OCI-LY1 (cell line): ENCODE results near the gene XRN2.

Source experiments
- H2AFZ ChIP-seq: fragments of 200-600 bp; sonication (generic), shearing (Covaris generic); 2 replicates; pipeline ENCODE4 v1.6.0; 2014; ENCODE audit warnings: antibody characterized with exemption, mild to moderate bottlenecking, low read length
- H3F3A ChIP-seq: fragments of 200-600 bp; sonication (generic), shearing (Covaris generic); 2 replicates; pipeline ENCODE4 v1.6.0; 2014; ENCODE audit warnings: mild to moderate bottlenecking, antibody characterized with exemption, low read length, moderate library complexity; ENCODE audit not compliant: insufficient read depth
- H3K27ac ChIP-seq: fragments of 200-600 bp; sonication (generic); 2 replicates; pipeline ENCODE4 v1.5.1; 2014; ENCODE audit warnings: low read length, mixed run types, mild to moderate bottlenecking, low read depth; ENCODE audit not compliant: poor library complexity, severe bottlenecking
- H3K27me3 ChIP-seq: fragments of 200-600 bp; sonication (generic); 2 replicates; pipeline ENCODE4 v1.6.0; 2014; ENCODE audit warnings: antibody characterized with exemption, mild to moderate bottlenecking, low read length, moderate library complexity; ENCODE audit not compliant: insufficient read depth
- H3K36me3 ChIP-seq: fragments of 200-600 bp; sonication (generic); 2 replicates; pipeline ENCODE4 v1.6.1; 2014; ENCODE audit warnings: mild to moderate bottlenecking, antibody characterized with exemption, low read length, moderate library complexity, mixed read lengths; ENCODE audit not compliant: insufficient read depth
- H3K4me1 ChIP-seq: fragments of 200-600 bp; sonication (generic); 2 replicates; pipeline ENCODE4 v1.5.1; 2014; ENCODE audit warnings: mild to moderate bottlenecking, low read length, moderate library complexity; ENCODE audit not compliant: insufficient read depth, severe bottlenecking
- H3K4me2 ChIP-seq: fragments of 200-600 bp; sonication (generic), shearing (Covaris generic); 2 replicates; pipeline ENCODE4 v1.6.1; 2014; ENCODE audit warnings: low read length
- H3K4me3 ChIP-seq: fragments of 200-600 bp; sonication (generic); 2 replicates; pipeline ENCODE4 v1.5.1; 2014; ENCODE audit warnings: low read length, low read depth, mild to moderate bottlenecking, mixed read lengths; ENCODE audit not compliant: poor library complexity, severe bottlenecking
- H3K79me2 ChIP-seq: fragments of 200-600 bp; shearing (Covaris generic); 2 replicates; pipeline ENCODE4 v1.6.1; 2016; ENCODE audit warnings: mixed run types, low read length, mixed read lengths; ENCODE audit not compliant: insufficient read depth
- H3K9ac ChIP-seq: fragments of 200-600 bp; sonication (generic), shearing (Covaris generic); 2 replicates; pipeline ENCODE4 v1.6.1; 2014; ENCODE audit warnings: mild to moderate bottlenecking, low read length, mixed read lengths
- H3K9me2 ChIP-seq: fragments of 200-600 bp; sonication (generic), shearing (Covaris generic); 2 replicates; pipeline ENCODE4 v1.6.1; 2014; ENCODE audit warnings: low read depth, mild to moderate bottlenecking, low read length, mixed read lengths
- H3K9me3 ChIP-seq: fragments of 200-600 bp; shearing (Covaris generic); 2 replicates; pipeline ENCODE4 v1.6.1; 2014; ENCODE audit warnings: low read length, mixed read lengths
- H4K20me1 ChIP-seq: fragments of 200-600 bp; sonication (generic), shearing (Covaris generic); 2 replicates; pipeline ENCODE4 v1.6.0; 2016; ENCODE audit warnings: mild to moderate bottlenecking, low read length; ENCODE audit not compliant: insufficient read depth
- CTCF ChIP-seq: fragments of 200-600 bp; sonication (generic), shearing (Covaris generic); IDR thresholded peaks from 2 replicates; pipeline ENCODE4 v1.5.1; 2017; ENCODE audit warnings: mild to moderate bottlenecking, antibody characterized with exemption, low read length, moderate library complexity, mixed read lengths
- EZH2 ChIP-seq: fragments of 200-600 bp; sonication (generic), shearing (Covaris generic); IDR thresholded peaks from 2 replicates; pipeline ENCODE4 v1.8.0; 2017; ENCODE audit warnings: borderline replicate concordance, mixed run types, mild to moderate bottlenecking, antibody characterized with exemption, low read length, moderate library complexity, mixed read lengths

The XRN2 gene

GRCh38 chr20:21291026-21291425, 12.1 kb upstream of the XRN2 start:
- H3K4me1 ChIP-seq: no peaks in the 10 kb centered on the region
- H3F3A ChIP-seq: no peaks in the 10 kb centered on the region
- no peak overlapping the region for H3K4me2 ChIP-seq
- H4K20me1 ChIP-seq: no peaks in the 10 kb centered on the region
- H3K36me3 ChIP-seq: no peaks in the 10 kb centered on the region
- H3K9ac ChIP-seq: no peak overlapping the region
- H3K27ac ChIP-seq: no peak overlapping the region
- H3K27me3 ChIP-seq: 0 out of 2 replicates have a peak, but pooled peaks cover 2% of the 10 kb centered on the region
- no peaks in the 10 kb centered on the region for H3K9me3 ChIP-seq
- H3K4me3 ChIP-seq: no peak overlapping the region
- no peak for TF ChIP-seq CTCF
- TF ChIP-seq EZH2: no peak
- no peak overlapping the region for H2AFZ ChIP-seq
- H3K9me2 ChIP-seq: no peaks in the 10 kb centered on the region
- H3K79me2 ChIP-seq: no peaks in the 10 kb centered on the region

GRCh38 chr20:21294755-21295154, 8.4 kb upstream of the XRN2 start:
- Histone ChIP-seq H3K9me2 (no peaks in the 10 kb centered on the region), H3K4me2 (no peak overlapping the region), H3K27me3 (0 out of 2 replicates have a peak, but pooled peaks cover 2% of the 10 kb centered on the region), H4K20me1 (no peaks in the 10 kb centered on the region), H3K9me3 (no peaks in the 10 kb centered on the region), H3K9ac (no peak overlapping the region), H3F3A (no peaks in the 10 kb centered on the region), H3K36me3 (no peaks in the 10 kb centered on the region), H3K79me2 (no peaks in the 10 kb centered on the region), H3K4me1 (no peaks in the 10 kb centered on the region), H3K4me3 (no peak overlapping the region), H2AFZ (no peak overlapping the region), H3K27ac (no peak overlapping the region)
- no peak for TF ChIP-seq CTCF
- TF ChIP-seq EZH2: no peak

- peak overlapping the region; percentile 94 for H3K4me3 ChIP-seq
- peak overlapping the region; percentile 90; the same call in 1 of the 2 replicates for H2AFZ ChIP-seq
- H4K20me1 ChIP-seq: no peaks in the 10 kb centered on the region
- no peak for TF ChIP-seq CTCF
- TF ChIP-seq EZH2: no peak
- no peaks in the 10 kb centered on the region for H3K9me3 ChIP-seq
- H3K36me3 ChIP-seq: peaks cover 10% of the 10 kb centered on the region
- no peaks in the 10 kb centered on the region for H3K27me3 ChIP-seq
- H3K4me2 ChIP-seq: peak overlapping the region; percentile 99
- peaks cover 22% of the 10 kb centered on the region for H3K4me1 ChIP-seq
- H3K9ac ChIP-seq: peak overlapping the region; percentile 98
- H3K9me2 ChIP-seq: no peaks in the 10 kb centered on the region
- H3K79me2 ChIP-seq: peaks cover 35% of the 10 kb centered on the region
- no peaks in the 10 kb centered on the region for H3F3A ChIP-seq
- H3K27ac ChIP-seq: no peak overlapping the region
Observed at GRCh38 chr20:21301940-21302663, 1.0 kb upstream of the XRN2 start.
